ENCODE measurements around the gene GHRL.

DNA sequence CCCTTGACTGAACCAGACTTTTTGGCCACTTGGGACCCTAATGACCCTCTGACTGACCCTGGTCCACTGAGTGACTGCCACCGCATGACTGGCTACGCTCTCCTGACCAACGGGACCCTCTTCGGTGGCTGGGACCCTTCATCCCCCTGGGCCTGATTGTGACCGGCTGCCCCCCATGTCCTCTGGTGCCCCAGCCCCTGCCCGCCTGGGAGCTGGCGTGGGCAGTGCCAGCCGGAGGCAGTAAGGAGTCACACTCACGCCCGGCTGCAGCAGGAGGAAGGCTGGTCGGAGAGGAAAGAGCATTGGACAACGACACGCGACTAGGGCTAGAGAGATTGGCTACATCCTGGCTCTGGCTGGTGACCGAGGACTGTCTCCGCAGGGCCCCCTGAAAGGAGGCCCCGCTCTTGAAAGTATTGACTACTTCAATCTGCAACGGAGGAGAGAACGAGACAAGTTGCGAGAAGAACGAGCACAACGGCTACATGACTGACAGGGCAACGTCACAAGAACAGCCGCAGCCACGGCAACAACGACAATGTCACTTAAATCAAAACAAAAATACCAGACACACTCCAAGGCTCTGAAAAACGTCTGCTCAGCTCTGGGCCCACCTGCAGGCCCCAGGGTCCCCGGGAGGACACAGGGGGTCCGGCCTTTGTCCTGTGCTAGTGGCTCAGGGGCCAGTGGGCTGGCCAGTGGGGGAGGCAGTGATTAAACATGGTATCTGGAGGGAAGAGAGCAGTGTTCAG is 43.3 kb upstream of the GHRL start:
- TF ChIP-seq, protein P1, sequence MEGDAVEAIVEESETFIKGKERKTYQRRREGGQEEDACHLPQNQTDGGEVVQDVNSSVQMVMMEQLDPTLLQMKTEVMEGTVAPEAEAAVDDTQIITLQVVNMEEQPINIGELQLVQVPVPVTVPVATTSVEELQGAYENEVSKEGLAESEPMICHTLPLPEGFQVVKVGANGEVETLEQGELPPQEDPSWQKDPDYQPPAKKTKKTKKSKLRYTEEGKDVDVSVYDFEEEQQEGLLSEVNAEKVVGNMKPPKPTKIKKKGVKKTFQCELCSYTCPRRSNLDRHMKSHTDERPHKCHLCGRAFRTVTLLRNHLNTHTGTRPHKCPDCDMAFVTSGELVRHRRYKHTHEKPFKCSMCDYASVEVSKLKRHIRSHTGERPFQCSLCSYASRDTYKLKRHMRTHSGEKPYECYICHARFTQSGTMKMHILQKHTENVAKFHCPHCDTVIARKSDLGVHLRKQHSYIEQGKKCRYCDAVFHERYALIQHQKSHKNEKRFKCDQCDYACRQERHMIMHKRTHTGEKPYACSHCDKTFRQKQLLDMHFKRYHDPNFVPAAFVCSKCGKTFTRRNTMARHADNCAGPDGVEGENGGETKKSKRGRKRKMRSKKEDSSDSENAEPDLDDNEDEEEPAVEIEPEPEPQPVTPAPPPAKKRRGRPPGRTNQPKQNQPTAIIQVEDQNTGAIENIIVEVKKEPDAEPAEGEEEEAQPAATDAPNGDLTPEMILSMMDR (IDR thresholded peaks at IDR 0.05), result no peak
- TF ChIP-seq EZH2 (IDR thresholded peaks at IDR 0.05), result no peak
